ENCODE results near the gene GATA2.

The GATA2 gene

DNA sequence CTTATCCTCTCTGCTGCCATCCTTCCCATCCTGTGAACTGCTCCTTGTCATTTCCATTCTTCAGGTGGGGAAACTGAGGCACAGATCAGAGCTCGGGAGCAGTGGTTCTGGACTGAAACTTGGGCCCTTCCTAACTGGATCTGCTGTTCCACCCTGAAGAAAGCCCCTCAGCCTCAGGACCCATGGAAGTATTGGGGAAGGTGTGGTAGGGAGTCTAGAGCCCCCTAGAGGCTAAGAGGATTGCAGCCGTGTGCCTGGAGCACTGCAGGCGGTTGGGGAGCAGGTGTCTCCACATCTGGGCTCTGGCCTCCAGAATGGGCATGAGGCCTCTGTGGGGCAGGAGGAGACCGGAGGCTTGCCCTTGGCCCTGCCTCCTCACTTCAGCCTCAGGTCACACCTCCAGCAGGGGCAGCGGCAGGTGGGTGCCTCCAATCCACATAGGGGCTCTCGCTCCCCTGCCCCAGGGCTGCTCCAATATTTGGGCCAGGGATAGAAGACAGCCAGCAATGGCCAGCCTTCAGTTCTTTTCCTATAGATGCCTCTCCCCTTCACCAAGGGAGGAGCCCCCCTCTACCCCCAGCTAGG is 54.4 kb downstream of the GATA2 start:
- Histone ChIP-seq H3K27ac (ENCODE audit: low read depth, low read length) (no peak overlapping the region), H3K9me2 (replicated peaks; ENCODE audit: insufficient read depth, low read length) (no peaks in the 10 kb centered on the region), H4K20me1 (ENCODE audit: low read depth, low read length) (no peaks in the 10 kb centered on the region), H3K36me3 (ENCODE audit: low read length) (no peaks in the 10 kb centered on the region), H3K27me3 (ENCODE audit: low read length) (no peaks in the 10 kb centered on the region), H3K9me3 (ENCODE audit: insufficient read depth, low read length) (no peaks in the 10 kb centered on the region), H2AFZ (ENCODE audit: low read depth, low read length, severe bottlenecking) (no peak overlapping the region), H3F3A (ENCODE audit: insufficient read depth) (no peaks in the 10 kb centered on the region), H3K4me2 (ENCODE audit: low read depth, low read length, poor library complexity, severe bottlenecking) (no peak overlapping the region), H3K9ac (ENCODE audit: low read length) (no peak overlapping the region), H3K4me3 (ENCODE audit: insufficient read depth, low read length, poor library complexity, severe bottlenecking) (no peak overlapping the region), H3K79me2 (ENCODE audit: insufficient read depth, low read length) (no peaks in the 10 kb centered on the region)
- no peak for TF ChIP-seq EZH2phosphoT487 (conservative IDR thresholded peaks at IDR 0.05; ENCODE audit: low read length)
- TF ChIP-seq, protein P1, sequence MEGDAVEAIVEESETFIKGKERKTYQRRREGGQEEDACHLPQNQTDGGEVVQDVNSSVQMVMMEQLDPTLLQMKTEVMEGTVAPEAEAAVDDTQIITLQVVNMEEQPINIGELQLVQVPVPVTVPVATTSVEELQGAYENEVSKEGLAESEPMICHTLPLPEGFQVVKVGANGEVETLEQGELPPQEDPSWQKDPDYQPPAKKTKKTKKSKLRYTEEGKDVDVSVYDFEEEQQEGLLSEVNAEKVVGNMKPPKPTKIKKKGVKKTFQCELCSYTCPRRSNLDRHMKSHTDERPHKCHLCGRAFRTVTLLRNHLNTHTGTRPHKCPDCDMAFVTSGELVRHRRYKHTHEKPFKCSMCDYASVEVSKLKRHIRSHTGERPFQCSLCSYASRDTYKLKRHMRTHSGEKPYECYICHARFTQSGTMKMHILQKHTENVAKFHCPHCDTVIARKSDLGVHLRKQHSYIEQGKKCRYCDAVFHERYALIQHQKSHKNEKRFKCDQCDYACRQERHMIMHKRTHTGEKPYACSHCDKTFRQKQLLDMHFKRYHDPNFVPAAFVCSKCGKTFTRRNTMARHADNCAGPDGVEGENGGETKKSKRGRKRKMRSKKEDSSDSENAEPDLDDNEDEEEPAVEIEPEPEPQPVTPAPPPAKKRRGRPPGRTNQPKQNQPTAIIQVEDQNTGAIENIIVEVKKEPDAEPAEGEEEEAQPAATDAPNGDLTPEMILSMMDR (IDR thresholded peaks at IDR 0.05; ENCODE audit: insufficient read depth, low read length, poor library complexity, severe bottlenecking) = peak; percentile 71

DNA sequence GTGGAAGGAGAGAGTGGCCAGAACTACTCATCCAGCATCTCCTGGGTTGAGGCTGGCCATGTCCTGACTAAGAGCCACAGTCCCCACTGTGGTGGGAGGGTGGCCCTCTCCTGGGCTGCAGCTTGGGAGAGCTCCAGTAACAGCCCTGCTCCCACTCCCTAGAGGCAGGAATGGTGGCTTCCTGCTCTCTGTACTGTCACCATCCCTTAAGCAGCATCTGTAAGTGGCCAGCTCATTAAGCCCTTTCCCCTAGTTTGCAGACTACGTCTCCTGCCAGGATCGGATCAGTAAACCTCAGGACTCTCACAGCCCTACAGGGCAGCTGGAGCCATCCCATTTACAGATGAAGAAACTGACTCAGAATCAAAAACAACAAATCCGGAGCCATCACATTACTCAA is 56.8 kb downstream of the GATA2 start:
- Histone ChIP-seq H3F3A (ENCODE audit: insufficient read depth) (no peaks in the 10 kb centered on the region), H3K27ac (ENCODE audit: low read depth, low read length) (no peak overlapping the region), H4K20me1 (ENCODE audit: low read depth, low read length) (no peaks in the 10 kb centered on the region), H3K4me2 (ENCODE audit: low read depth, low read length, poor library complexity, severe bottlenecking) (no peak overlapping the region), H3K4me3 (ENCODE audit: insufficient read depth, low read length, poor library complexity, severe bottlenecking) (no peak overlapping the region), H3K9me2 (replicated peaks; ENCODE audit: insufficient read depth, low read length) (no peaks in the 10 kb centered on the region), H3K27me3 (ENCODE audit: low read length) (no peaks in the 10 kb centered on the region), H3K9ac (ENCODE audit: low read length) (no peak overlapping the region), H3K79me2 (ENCODE audit: insufficient read depth, low read length) (no peaks in the 10 kb centered on the region), H2AFZ (ENCODE audit: low read depth, low read length, severe bottlenecking) (no peak overlapping the region), H3K36me3 (ENCODE audit: low read length) (no peaks in the 10 kb centered on the region), H3K9me3 (ENCODE audit: insufficient read depth, low read length) (no peaks in the 10 kb centered on the region)
- TF ChIP-seq, protein P1 (IDR thresholded peaks at IDR 0.05; ENCODE audit: insufficient read depth, low read length, poor library complexity, severe bottlenecking) = no peak
- TF ChIP-seq EZH2phosphoT487 (conservative IDR thresholded peaks at IDR 0.05; ENCODE audit: low read length) = no peak

DNA sequence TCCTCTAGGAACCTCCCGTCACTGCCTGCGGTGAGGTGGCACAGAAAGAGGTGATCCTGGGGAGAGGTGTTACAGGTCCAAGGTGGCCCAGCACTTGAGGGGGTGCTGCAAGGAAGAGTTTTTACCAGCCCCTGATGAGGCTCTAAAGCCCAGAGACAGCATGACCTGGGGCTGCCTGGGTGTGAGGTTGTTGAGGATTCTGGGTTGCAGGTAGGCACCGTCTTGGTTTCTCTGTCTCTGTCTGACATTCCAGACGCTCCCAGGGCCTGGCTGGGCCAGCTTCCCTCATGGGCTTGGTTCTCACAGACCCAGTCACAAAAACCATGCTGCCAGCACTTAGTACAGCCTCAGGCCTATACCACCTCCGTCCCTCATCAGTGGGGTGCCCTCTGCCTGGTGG is 57.4 kb downstream of the GATA2 start:
- no peaks in the 10 kb centered on the region for H3K79me2 ChIP-seq (ENCODE audit: insufficient read depth, low read length)
- no peaks in the 10 kb centered on the region for H3K9me3 ChIP-seq (ENCODE audit: insufficient read depth, low read length)
- no peak overlapping the region for H3K9ac ChIP-seq (ENCODE audit: low read length)
- no peak for TF ChIP-seq EZH2phosphoT487 (conservative IDR thresholded peaks at IDR 0.05; ENCODE audit: low read length)
- TF ChIP-seq, protein P1 (IDR thresholded peaks at IDR 0.05; ENCODE audit: insufficient read depth, low read length, poor library complexity, severe bottlenecking) = no peak
- H3K4me3 ChIP-seq (ENCODE audit: insufficient read depth, low read length, poor library complexity, severe bottlenecking) = no peak overlapping the region
- H4K20me1 ChIP-seq (ENCODE audit: low read depth, low read length) = no peaks in the 10 kb centered on the region
- no peak overlapping the region for H3K4me2 ChIP-seq (ENCODE audit: low read depth, low read length, poor library complexity, severe bottlenecking)
- H3K36me3 ChIP-seq (ENCODE audit: low read length) = no peaks in the 10 kb centered on the region
- H3F3A ChIP-seq (ENCODE audit: insufficient read depth) = no peaks in the 10 kb centered on the region
- no peaks in the 10 kb centered on the region for H3K9me2 ChIP-seq (replicated peaks; ENCODE audit: insufficient read depth, low read length)
- H2AFZ ChIP-seq (ENCODE audit: low read depth, low read length, severe bottlenecking) = no peak overlapping the region
- no peak overlapping the region for H3K27ac ChIP-seq (ENCODE audit: low read depth, low read length)
- no peaks in the 10 kb centered on the region for H3K27me3 ChIP-seq (ENCODE audit: low read length)

All from SU-DHL-6 (cell line).